ENCODE data around the gene PCDHA1.

DNA sequence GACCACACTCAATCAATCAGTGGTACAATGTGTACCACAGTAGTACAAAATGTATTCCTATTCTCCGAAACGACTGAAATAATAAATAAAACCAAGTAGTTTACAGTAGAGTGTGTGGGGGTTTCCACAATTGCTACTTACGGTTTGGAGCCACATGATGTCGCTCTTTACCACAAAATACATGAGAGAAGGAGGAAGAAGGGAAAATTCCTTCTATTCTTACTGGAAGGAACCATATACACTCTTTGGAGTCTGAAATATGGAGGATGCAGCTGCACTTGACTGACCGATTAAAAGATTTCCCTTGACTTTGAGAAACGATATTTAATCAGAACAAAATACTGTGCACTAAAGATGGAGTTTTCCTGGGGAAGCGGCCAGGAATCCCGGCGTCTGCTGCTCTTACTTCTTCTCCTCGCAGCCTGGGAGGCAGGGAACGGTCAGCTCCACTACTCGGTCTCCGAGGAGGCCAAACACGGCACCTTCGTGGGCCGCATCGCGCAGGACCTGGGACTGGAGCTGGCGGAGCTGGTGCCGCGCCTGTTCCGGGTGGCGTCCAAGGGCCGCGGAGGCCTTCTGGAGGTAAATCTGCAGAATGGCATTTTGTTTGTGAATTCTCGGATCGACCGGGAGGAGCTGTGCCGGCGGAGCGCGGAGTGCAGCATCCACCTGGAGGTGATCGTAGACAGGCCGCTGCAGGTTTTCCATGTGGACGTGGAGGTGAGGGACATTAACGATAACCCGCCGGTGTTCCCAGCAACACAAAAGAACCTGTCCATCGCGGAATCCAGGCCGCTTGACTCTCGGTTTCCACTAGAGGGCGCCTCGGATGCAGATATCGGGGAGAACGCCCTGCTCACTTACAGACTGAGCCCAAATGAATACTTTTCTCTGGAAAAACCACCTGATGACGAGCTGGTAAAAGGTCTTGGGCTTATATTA is 21.2 kb downstream of the PCDHA1 start, which contains the start of gene PCDHA4:
- TF ChIP-seq, protein P1, sequence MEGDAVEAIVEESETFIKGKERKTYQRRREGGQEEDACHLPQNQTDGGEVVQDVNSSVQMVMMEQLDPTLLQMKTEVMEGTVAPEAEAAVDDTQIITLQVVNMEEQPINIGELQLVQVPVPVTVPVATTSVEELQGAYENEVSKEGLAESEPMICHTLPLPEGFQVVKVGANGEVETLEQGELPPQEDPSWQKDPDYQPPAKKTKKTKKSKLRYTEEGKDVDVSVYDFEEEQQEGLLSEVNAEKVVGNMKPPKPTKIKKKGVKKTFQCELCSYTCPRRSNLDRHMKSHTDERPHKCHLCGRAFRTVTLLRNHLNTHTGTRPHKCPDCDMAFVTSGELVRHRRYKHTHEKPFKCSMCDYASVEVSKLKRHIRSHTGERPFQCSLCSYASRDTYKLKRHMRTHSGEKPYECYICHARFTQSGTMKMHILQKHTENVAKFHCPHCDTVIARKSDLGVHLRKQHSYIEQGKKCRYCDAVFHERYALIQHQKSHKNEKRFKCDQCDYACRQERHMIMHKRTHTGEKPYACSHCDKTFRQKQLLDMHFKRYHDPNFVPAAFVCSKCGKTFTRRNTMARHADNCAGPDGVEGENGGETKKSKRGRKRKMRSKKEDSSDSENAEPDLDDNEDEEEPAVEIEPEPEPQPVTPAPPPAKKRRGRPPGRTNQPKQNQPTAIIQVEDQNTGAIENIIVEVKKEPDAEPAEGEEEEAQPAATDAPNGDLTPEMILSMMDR (conservative IDR thresholded peaks at IDR 0.05; ENCODE audit: low read depth, low read length) = peak; percentile 64
- TF ChIP-seq EZH2 (IDR thresholded peaks at IDR 0.05; ENCODE audit: borderline replicate concordance, low read depth, low read length, poor library complexity, severe bottlenecking) = no peak

Data from A673 (cell line).